Stimulated activated naive CD8-positive, alpha-beta T cell treated with anti-CD3 and anti-CD28 coated beads, Interleukin-15, amount 100 ng/mL, for 72 hours (primary cell): ENCODE measurements around the gene NFATC1.
A peak's percentile ranks its signal among the peaks of the same experiment; 100 is the strongest.

Experiments
- ATAC-seq: fragments of 150-1000 bp; cut with Tn5 transposase; 2 replicates; pipeline ENCODE4 v1.10.0; 2021; ENCODE audit warnings: mild to moderate bottlenecking, moderate library complexity
- DNase-seq, 2 donors: peaks; one replicate each; pipeline ENCODE4 v3.0.0; 2021 to 2022
- H3K27ac Mint-ChIP-seq, 2 donors: one replicate each; pipeline ENCODE4 v1.8.0; 2022; ENCODE audit warnings: mild to moderate bottlenecking in 2 of 2, mixed read lengths in 2 of 2, moderate library complexity in 2 of 2
- H3K27me3 Mint-ChIP-seq: one replicate; pipeline ENCODE4 v1.8.0; 2022; ENCODE audit warnings: mixed read lengths
- H3K4me1 Mint-ChIP-seq: one replicate; pipeline ENCODE4 v1.8.0; 2022; ENCODE audit warnings: mild to moderate bottlenecking, mixed read lengths
- H3K4me3 Mint-ChIP-seq, 2 donors: one replicate each; pipeline ENCODE4 v1.8.0; 2022; ENCODE audit warnings: mild to moderate bottlenecking in 2 of 2, mixed read lengths in 2 of 2, moderate library complexity in 1 of 2
- H3K9me3 Mint-ChIP-seq, 2 donors: one replicate each; pipeline ENCODE4 v1.8.0; 2022; ENCODE audit warnings: mixed read lengths in 2 of 2

NFATC1 gene

DNA sequence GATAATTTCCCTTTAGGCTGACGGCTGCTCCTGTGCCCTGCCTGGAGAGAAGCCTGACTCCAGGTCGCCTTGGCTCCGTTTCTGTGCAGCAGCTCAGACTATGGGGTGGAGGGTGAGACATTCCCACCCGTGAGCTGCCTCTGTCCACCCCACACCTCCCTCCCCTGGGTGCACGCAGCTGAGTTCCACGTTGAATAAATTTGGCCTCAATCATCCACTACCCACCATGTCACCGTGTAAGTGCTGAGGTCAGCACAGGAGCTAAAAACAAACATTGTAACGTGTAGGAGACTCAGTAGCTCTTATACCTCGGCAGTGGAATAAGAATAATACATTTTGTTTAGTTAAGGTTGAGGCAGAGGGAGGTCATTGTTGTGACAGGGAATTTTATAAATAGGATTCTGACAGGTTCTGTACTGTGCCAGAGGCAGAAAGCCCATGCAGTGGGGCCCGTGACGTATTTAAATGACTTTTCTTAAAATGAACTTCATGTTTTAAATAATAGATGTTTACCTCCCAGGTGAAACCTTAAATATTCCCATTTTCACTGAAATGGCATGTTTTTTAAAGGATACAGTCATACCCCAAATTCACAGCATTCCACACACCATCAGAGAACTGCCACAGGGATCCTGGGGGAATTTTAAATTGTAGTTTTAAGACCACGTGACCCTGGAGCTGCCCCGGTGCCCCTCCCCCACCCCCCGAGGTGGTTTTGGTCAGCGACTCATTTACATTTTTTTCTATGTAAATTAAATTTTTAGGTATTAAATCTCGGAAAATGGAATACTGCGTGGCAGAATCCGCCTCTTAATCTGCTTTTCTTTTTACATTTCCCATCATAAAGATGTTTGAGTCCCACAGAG is 50.2 kb downstream of the NFATC1 start:
- Mint-ChIP-seq H3K27me3 (no peaks in the 10 kb centered on the region), H3K4me1 (peaks cover 45% of the 10 kb centered on the region), H3K4me3 (no peak overlapping the region), H3K27ac (no peak overlapping the region), H3K9me3 (no peaks in the 10 kb centered on the region)
- DNase-seq (no peak), ATAC-seq (no peak)

DNA sequence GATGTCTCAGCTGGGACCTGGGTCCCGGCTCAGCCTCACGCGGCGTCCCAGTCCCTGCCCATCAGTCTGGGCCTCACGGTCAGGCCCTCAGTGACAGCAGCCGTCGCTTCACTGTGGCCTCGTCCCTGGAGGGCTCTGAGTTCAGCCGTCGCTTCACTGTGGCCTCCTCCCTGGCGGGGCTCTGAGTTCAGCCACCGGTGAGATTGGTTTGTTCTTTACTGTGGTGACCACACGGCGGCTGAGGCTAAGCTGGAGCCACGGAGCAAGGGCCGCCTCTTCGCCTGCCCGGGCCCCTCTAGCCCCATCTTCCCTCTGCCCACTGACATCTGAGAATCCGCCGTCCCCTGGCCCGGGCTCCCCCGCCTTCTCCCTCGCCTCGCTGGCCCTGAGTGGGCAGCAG is 51.2 kb downstream of the NFATC1 start:
- Mint-ChIP-seq H3K4me3 (no peak overlapping the region), H3K27me3 (no peaks in the 10 kb centered on the region), H3K9me3 (no peaks in the 10 kb centered on the region), H3K4me1 (peaks cover 48% of the 10 kb centered on the region), H3K27ac (no peak overlapping the region)
- ATAC-seq (no peak), DNase-seq (no peak)

DNA sequence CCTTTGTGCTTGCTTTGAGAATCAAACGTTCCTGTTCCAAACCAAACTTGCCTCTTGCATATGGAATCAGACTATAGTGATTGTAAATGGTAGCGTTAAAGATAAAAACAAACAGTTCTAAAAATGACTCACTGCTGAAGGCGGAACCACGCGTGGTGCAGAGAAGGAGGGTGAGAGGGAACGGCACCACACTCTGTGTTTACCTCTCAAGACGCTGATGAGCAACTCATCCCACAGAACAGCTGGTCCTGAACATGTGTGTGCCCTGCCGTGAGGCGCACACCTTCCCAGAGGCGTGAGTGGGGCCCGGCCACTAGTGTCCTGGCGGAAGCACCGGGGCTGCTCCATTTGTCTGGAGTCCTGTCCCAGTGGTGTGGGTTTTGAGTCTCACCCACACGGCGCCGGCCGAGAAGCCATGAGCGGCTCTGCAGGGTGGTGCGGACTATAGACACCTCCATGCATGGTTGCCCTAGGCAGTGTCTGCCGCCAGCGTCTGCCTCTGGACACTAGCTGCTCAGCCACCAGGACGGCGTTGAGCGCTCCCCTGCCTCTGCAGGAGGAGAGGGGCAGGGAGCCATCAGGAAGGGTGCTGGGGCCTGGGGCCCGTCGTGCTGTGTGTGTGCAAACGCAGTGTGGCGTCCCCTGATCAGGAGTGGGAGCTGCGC is 52.1 kb downstream of the NFATC1 start:
- Mint-ChIP-seq H3K4me1 (peaks cover 48% of the 10 kb centered on the region), H3K27me3 (no peaks in the 10 kb centered on the region), H3K4me3 (peak overlapping the region in 1 of 2 donors; percentile 8), H3K9me3 (no peaks in the 10 kb centered on the region), H3K27ac (peak overlapping the region; percentile 56 to 77)
- ATAC-seq = peak; percentile 17
- no peak for DNase-seq

DNA sequence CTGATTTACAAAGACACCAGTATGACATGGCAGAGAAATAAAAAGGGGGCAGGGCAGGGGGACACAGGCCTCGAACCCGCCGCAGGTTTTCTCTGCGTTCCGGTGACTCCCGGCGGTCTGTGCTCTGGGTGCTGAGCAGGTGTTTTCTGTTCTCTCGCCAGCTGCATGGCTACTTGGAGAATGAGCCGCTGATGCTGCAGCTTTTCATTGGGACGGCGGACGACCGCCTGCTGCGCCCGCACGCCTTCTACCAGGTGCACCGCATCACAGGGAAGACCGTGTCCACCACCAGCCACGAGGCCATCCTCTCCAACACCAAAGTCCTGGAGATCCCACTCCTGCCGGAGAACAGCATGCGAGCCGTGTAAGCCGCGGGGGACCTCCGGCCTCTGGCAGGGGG is 52.9 kb downstream of the NFATC1 start:
- Mint-ChIP-seq H3K4me1 (peaks cover 44% of the 10 kb centered on the region), H3K27ac (no peak overlapping the region), H3K27me3 (no peaks in the 10 kb centered on the region), H3K9me3 (no peaks in the 10 kb centered on the region), H3K4me3 (no peak overlapping the region)
- DNase-seq (no peak), ATAC-seq (no peak)

DNA sequence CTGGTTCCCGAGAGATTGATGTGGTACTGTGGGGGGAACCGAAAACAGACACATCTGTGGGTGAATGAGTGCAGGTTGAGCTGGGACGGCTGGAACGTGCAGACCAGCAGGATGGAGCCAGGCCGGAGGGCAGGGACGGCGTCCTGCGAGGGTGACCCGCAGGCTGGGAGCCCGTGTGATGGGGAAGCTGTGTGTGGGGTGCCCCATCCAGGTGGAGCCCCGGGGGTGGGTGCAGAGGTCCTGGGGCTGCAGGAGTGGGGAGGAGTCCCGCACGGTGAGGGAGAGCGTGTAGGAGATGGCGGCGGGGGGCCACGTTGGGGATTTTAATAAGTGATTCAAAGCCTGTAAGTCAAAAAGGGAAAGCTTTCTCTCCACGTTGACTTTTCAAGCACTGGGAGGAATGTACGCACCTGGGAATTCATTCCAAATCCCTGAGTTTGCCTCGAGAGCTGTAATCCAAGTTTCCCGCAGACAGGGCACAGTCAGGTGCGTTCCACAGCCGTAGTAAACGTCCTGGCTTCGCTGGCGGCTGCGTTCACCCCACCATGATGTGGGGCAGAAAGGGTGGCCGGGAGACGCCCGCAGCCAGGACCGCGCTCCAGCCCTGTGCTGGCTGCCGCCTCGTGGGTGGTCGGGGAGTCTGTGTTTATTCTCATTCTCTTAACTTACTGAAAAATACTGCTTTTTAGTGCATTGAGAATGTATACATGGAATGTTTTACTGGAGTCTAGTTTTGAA is 54.0 kb downstream of the NFATC1 start:
- Mint-ChIP-seq H3K4me3 (no peak overlapping the region), H3K4me1 (peaks cover 40% of the 10 kb centered on the region), H3K27ac (no peak overlapping the region), H3K9me3 (no peaks in the 10 kb centered on the region), H3K27me3 (no peaks in the 10 kb centered on the region)
- ATAC-seq (peak; percentile 27), DNase-seq (no peak)

DNA sequence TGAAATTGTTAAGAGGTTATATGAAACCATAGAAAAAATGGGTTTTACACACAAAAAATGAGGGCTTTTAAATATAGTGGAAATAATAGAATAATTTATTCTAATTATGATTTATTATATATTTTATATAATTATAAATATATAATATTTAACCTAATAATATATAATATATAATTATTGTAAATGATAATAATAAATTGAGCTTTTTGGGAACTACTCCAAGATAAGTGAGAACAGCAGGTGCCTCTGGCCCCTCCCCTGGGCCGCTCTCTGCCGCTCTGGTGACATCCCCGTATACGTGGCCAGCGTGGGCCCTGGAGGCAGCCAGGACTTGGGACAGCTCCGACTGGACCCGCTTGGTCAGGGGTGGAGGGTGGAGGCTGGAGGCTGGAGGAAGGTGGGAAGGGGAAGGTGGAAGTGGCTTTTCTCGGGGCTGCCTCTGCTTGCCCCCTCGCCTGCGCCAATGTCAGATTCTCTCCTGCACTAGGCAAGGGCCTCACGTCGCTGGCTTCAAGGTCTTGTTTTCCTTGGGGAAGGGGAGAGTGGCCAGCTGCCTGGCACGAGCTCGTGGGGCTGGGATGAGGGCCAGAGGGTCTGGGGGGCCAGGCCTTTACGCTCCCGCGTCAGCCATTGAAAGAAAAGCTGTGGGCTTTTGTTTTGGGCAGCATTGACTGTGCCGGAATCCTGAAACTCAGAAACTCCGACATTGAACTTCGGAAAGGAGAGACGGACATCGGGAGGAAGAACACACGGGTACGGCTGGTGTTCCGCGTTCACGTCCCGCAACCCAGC is 54.8 kb downstream of the NFATC1 start:
- H3K4me1 Mint-ChIP-seq = peaks cover 33% of the 10 kb centered on the region
- ATAC-seq = no peak
- H3K4me3 Mint-ChIP-seq = no peak overlapping the region
- H3K9me3 Mint-ChIP-seq = no peaks in the 10 kb centered on the region
- DNase-seq = no peak
- no peaks in the 10 kb centered on the region for H3K27me3 Mint-ChIP-seq
- no peak overlapping the region for H3K27ac Mint-ChIP-seq

DNA sequence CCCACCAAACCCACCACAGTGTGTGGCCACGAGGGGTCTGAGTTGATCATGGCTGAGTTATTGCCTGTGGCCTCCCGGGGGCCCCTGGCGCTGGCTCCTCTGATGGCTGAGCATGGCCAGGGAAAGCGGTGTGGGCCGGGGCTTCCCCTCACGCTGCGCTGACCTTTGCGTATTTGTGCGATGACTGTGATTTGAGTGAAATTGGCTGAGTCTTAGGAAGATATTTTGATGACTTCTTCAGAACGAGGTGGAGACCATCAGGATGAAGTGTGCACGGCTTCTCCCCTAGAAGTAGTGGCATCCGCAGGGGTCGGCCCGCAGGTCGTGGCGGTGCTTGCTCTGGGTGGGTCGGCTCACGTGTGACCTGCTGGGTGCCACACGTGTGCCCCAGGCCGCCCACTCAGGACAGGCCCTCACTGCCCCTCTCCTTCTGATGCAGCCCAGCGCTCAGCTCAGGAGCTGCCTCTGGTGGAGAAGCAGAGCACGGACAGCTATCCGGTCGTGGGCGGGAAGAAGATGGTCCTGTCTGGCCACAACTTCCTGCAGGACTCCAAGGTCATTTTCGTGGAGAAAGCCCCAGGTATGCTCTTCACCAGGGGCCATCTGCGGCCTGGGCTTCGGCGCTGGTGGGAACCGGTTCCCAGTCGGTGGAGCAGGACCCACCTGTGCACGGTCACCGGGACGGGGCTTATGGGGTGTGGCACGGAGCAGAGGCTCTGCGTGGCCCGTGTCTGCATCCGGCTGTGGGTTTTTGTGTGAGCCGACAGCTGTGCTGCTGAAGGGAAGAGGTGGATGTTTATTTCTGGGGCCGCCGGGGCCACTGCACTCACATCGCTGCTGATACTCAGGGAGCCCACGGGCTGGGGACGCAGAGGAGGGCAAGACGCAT is 55.8 kb downstream of the NFATC1 start:
- peak overlapping the region in 1 of 2 donors; percentile 21 for H3K4me3 Mint-ChIP-seq
- DNase-seq = no peak
- no peaks in the 10 kb centered on the region for H3K9me3 Mint-ChIP-seq

DNA sequence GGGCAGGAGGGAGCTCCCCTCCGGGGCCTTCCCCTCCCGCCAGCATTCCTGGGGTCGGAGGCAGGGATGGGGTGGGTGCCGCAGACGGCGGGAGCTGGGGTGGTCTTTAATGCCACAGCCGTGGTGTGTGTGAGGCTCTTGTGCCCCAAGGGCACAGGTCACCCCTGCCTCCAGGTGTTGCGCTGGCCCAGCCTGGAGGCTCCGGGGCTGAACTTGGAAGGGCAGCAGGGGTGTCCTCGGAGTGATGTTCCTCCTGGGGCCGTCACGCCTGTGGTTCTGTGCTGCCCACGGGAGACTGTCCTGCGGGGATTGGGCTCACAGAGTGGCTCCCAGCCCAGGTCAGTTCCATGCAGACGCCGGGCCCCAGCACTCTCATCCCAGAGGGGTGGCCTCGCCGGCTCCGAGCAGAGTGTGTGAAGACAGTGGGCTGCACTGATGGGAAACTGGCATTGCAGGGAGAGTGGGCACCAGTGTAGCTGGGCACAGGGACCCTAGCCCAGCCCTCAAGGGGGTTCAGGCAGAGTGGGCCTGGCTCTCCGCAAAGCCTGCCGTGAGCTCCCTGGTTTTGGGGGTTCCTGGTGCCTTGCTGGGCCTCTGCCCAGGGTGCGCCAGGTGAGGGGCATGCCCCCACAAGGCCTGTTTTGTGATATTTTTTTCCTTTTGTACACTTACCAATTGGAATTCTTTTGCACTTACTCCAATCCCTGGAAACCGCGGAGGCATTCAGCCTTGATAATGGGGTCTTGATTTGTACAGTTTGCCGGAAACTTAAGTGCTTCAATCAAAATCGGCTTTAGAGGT is 56.7 kb downstream of the NFATC1 start:
- Mint-ChIP-seq H3K27me3 (no peaks in the 10 kb centered on the region), H3K27ac (no peak overlapping the region), H3K9me3 (no peaks in the 10 kb centered on the region), H3K4me3 (no peak overlapping the region), H3K4me1 (peaks cover 30% of the 10 kb centered on the region)
- DNase-seq = no peak
- ATAC-seq = no peak

More for the DNA sequence above, 55.8 kb downstream of the NFATC1 start:
- Mint-ChIP-seq H3K27ac (no peak overlapping the region), H3K27me3 (no peaks in the 10 kb centered on the region), H3K4me1 (peaks cover 34% of the 10 kb centered on the region)
- ATAC-seq = no peak

DNA sequence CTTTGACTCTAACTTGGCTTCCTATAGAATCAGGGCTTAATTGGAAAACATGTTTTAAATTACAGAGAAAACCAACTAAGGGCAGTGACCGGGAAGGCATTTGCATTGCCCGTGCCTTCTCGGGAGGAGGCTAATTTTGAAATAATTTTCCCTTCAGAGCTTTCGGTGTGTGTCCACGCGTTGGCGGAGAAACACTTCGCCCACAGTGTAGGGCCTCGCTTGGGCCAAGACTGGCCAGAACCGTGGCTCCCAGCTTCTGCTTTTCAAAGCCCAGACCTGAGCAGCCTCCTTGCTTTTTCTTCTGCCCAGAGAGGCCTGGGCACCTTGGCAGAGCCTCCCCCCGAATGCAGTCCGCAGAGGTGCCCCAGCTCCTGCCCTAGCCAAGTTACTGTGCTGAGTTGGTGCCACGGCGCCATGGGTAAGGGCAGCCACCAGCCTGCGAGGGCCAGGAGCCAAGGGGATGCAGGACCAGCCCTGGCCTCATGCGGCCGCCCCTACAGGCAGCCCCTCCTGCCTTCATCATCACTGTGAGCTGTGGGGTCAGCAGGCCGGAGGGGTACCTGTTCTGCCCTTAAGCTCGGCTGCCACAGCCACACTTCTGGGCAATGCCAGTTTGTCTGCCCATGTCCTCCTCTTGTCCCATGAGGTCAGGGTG is 57.4 kb downstream of the NFATC1 start:
- Mint-ChIP-seq H3K27ac (no peak overlapping the region), H3K4me1 (peaks cover 33% of the 10 kb centered on the region), H3K27me3 (no peaks in the 10 kb centered on the region), H3K9me3 (no peaks in the 10 kb centered on the region), H3K4me3 (no peak overlapping the region)
- no peak for ATAC-seq
- DNase-seq = no peak

DNA sequence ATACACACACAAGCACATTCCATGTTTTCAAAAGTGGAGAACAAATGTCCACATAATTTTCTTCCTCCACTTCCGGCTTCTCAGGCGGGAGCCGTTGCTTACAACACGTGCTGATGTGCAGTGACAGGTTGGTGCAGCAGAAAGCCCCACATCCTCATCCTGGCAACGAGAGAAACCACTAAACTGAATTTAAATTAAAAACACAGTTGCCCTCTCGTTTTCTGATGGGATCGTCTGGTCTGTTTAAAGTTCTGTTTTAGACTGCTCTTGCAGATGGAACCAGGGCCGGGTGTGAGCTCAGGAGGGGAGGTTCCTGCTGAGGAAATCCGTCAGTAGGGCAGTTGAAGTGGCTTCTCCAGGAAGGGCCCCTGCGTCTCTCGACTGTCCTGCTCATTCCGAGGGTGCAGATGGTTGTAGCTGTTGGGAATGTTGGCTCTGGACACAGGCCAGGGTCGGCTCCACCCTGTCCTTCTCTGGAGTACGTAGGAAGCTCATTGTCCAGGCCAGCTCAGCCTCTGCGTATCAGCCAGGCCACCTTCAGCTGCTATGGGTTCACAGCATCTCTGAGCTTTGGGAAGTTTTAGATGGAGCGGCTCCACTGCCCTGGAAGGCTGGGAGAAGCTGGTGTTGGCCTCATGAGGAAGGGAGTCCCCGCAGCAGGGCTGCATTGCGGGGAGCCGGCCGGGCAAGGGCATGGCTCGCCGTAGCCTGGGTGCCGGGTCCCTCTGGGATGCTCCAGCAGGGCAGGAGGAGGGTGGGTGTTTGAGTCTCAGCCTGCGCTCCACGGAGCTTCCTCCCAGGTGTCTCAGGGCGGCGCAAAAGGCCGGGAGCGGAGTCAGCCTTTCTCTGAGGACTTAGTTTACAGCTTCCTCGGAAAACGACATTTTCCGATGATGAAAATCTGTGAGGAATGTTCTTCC is 58.3 kb downstream of the NFATC1 start:
- H3K9me3 Mint-ChIP-seq = no peaks in the 10 kb centered on the region
- ATAC-seq (no peak), DNase-seq (no peak)
- peaks cover 39% of the 10 kb centered on the region for H3K4me1 Mint-ChIP-seq
- no peaks in the 10 kb centered on the region for H3K27me3 Mint-ChIP-seq
- no peak overlapping the region for H3K4me3 Mint-ChIP-seq
- H3K27ac Mint-ChIP-seq = peak overlapping the region in 1 of 2 donors; percentile 19

DNA sequence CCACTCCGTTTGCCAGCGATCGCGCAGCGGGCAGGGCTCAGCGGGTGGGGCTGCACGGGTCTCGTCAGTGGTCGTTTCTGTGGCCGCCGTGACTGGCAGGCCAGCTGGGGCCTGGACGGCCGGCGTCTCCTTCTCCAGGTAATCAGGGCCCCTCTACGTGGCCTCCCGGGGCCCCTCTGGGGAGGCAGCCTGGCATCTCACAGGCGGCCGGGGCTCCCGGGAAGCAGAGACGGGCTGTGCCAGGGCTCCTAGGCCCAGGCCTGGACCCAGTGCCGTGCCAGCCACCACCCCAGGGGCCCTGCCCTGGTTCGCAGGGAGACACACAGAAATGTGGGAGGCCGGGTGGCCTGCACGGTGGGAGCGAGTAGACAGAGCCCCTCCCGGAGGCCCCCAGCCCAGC is 59.5 kb downstream of the NFATC1 start:
- no peaks in the 10 kb centered on the region for H3K9me3 Mint-ChIP-seq

DNA sequence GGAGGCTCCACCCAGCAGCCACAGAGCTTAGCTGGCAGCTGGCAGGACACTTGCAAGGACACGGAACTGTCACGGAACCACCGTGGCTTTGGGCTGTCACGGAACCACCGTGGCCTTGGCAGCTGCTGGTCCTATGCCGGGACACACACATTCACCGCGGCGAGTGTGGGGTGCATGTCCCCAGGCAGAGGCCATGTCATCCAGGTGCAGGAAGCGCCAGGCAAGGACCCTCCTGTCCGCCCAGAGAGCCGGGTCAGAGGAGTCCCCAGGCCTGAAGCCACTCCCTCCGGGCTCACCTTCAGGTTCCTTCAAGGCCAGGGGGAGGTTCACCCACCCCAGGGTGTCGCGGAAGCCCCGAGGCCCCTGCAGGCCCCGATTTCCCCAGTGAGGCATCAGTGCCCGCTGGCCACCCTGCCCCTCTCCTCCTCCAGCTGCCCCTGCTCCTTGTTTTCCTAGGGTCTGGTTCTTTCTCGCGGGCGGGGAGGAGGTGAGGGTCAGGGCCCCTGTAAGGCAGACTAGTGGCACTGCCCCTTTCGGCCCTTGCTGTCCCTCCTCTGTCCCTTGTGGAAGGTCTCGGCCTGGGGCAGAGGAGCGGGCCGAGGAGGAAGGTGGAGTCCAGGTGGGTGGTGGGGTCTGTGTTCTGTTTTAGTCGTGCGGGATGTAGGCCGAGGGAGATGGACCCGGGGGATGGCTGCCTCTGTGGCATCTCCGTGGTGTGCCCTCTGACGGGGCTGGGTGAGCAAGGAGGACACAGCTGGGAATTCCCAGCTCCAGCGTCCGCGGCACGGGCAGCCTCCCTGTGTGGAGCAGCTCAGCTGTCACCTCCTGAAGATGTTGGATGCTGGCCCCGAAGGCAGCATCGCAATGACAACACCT is 60.6 kb downstream of the NFATC1 start:
- Mint-ChIP-seq H3K27ac (peak overlapping the region in 1 of 2 donors; percentile 84), H3K27me3 (no peaks in the 10 kb centered on the region), H3K4me3 (no peak overlapping the region), H3K9me3 (no peaks in the 10 kb centered on the region), H3K4me1 (peaks cover 51% of the 10 kb centered on the region)
- no peak for DNase-seq
- no peak for ATAC-seq

More for the DNA sequence above, 59.5 kb downstream of the NFATC1 start:
- Mint-ChIP-seq H3K27me3 (no peaks in the 10 kb centered on the region), H3K27ac (peak overlapping the region in 1 of 2 donors; percentile 63), H3K4me3 (no peak overlapping the region), H3K4me1 (peaks cover 51% of the 10 kb centered on the region)
- no peak for DNase-seq
- ATAC-seq = no peak
